CD4-positive, alpha-beta T cell treated with Interleukin-12 subunit alpha and Interleukin-12 subunit beta, for 1 hour (primary cell): ENCODE results near the gene MORN4.

Source experiments
- DNase-seq: peaks from one replicate; pipeline ENCODE4 v3.0.0-alpha.2; 2020

MORN4 gene

GRCh38 chr10:97572214-97572989, 60.9 kb downstream of the MORN4 start, which contains the start of gene ANKRD2:
Gene ANKRD2, plus strand, starts transcription at chr10:97572779. Its CDS starts 10 bp downstream, at chr10:97572789.
- peak; percentile 51 for DNase-seq

- DNase-seq: no peak
Measured at GRCh38 chr10:97571622-97572021, 61.7 kb downstream of the MORN4 start.

- no peak for DNase-seq
Measured at GRCh38 chr10:97570789-97571471, 62.4 kb downstream of the MORN4 start.

GRCh38 chr10:97570146-97570788, 63.0 kb downstream of the MORN4 start:
- DNase-seq: no peak

- no peak for DNase-seq
Measured at GRCh38 chr10:97567891-97568290, 65.4 kb downstream of the MORN4 start.

- no peak for DNase-seq
Measured at GRCh38 chr10:97566336-97566996, 66.8 kb downstream of the MORN4 start.

- DNase-seq: no peak
Measured at GRCh38 chr10:97564776-97565175, 68.5 kb downstream of the MORN4 start.
